ENCODE results near the gene PTPRU.

Gene PTPRU

DNA sequence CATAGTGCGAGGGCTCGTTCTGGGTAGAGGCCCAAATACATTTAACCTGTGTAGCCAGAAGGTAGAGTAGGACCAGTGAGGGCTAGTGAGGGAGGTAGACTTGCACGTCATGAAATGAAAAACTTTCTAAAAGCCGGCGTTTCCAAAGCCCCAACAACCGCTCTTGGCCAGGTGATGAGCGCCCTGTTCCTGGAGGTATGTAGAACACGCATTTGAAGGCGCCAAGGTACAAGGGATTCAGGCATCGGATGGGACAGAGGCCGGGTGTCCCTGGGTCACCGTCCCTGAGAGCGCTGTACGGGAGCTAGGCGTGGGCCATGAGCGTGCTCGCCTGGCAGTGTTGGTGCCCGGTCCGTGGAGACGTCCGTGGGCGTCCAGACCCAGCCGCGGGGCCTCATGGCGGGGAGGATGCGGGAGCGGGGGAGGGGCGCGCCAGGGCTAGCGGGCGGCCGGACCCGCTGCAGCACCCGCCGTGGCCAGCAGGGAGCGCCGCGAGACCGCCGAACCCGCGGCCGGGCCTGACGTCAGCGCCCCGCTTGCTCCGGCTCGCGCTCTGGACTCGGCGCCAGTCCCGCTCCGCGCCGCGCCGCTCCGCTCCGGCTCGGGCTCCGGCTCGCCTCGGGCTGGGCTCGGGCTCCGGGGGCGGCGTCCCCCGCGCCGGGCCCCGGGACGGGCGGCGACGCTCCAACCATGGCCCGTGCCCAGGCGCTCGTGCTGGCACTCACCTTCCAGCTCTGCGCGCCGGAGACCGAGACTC lies at the start of gene PTPRU:
Gene PTPRU, plus strand, starts transcription at position 568 of the 757 bp plus-strand sequence. Its CDS starts 123 bp downstream, at position 691.
- Histone ChIP-seq H4K20me1 (ENCODE audit: insufficient read depth, low read length, poor library complexity, severe bottlenecking) (no peaks in the 10 kb centered on the region), H3K4me1 (ENCODE audit: insufficient read depth, low read length, poor library complexity, severe bottlenecking) (no peaks in the 10 kb centered on the region), H3K9ac (ENCODE audit: low read depth, low read length, poor library complexity, severe bottlenecking) (no peak within 1 kb of the TSS), H3K9me3 (ENCODE audit: insufficient read depth, low read depth, low read length) (no peaks in the 10 kb centered on the region), H3K4me3 (ENCODE audit: low read length, poor library complexity, severe bottlenecking) (no peak within 1 kb of the TSS), H2AFZ (ENCODE audit: low read length) (peak within 1 kb of the TSS; percentile 25), H3F3A (ENCODE audit: low read depth) (no peaks in the 10 kb centered on the region), H3K9me2 (replicated peaks; ENCODE audit: low read depth, low read length) (no peaks in the 10 kb centered on the region), H3K36me3 (ENCODE audit: insufficient read depth, low read length) (no peaks in the 10 kb centered on the region), H3K27me3 (ENCODE audit: insufficient read depth, low read length, poor library complexity, severe bottlenecking) (no peaks in the 10 kb centered on the region), H3K79me2 (ENCODE audit: insufficient read depth, low read length) (no peaks in the 10 kb centered on the region), H3K4me2 (ENCODE audit: low read depth, low read length, poor library complexity, severe bottlenecking) (no peak within 1 kb of the TSS)
- TF ChIP-seq, protein P1, sequence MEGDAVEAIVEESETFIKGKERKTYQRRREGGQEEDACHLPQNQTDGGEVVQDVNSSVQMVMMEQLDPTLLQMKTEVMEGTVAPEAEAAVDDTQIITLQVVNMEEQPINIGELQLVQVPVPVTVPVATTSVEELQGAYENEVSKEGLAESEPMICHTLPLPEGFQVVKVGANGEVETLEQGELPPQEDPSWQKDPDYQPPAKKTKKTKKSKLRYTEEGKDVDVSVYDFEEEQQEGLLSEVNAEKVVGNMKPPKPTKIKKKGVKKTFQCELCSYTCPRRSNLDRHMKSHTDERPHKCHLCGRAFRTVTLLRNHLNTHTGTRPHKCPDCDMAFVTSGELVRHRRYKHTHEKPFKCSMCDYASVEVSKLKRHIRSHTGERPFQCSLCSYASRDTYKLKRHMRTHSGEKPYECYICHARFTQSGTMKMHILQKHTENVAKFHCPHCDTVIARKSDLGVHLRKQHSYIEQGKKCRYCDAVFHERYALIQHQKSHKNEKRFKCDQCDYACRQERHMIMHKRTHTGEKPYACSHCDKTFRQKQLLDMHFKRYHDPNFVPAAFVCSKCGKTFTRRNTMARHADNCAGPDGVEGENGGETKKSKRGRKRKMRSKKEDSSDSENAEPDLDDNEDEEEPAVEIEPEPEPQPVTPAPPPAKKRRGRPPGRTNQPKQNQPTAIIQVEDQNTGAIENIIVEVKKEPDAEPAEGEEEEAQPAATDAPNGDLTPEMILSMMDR (conservative IDR thresholded peaks at IDR 0.05; ENCODE audit: low read length) = peak; percentile 53
- TF ChIP-seq EZH2phosphoT487 (IDR thresholded peaks at IDR 0.05; ENCODE audit: borderline replicate concordance) = no peak

DNA sequence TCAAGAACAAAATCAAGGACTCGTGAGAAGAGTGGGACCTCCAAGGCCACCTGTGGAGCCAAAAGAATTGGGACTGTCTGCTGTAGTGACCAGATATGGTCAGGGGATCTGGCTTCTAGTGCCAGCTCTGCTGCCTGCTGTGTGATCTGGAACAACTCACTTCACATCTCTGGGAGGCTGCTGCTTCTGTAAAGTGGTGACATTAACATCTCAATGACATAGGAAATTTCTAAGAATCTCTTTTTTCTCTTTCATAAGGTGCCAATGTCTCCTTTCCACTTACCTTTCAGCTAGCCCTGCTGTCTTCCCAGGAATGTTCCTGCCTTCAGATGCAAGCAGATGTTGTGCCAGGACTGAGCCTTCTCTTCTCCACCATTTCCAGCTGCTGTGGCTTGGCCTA lies 49.6 kb upstream of the PTPRU start:
- Histone ChIP-seq H3K4me3 (ENCODE audit: low read length, poor library complexity, severe bottlenecking) (no peak overlapping the region), H2AFZ (ENCODE audit: low read length) (no peak overlapping the region), H3K9me2 (replicated peaks; ENCODE audit: low read depth, low read length) (no peaks in the 10 kb centered on the region), H3K36me3 (ENCODE audit: insufficient read depth, low read length) (no peaks in the 10 kb centered on the region), H4K20me1 (ENCODE audit: insufficient read depth, low read length, poor library complexity, severe bottlenecking) (no peaks in the 10 kb centered on the region), H3K79me2 (ENCODE audit: insufficient read depth, low read length) (no peaks in the 10 kb centered on the region), H3F3A (ENCODE audit: low read depth) (no peaks in the 10 kb centered on the region), H3K4me2 (ENCODE audit: low read depth, low read length, poor library complexity, severe bottlenecking) (no peak overlapping the region), H3K9me3 (ENCODE audit: insufficient read depth, low read depth, low read length) (no peaks in the 10 kb centered on the region), H3K4me1 (ENCODE audit: insufficient read depth, low read length, poor library complexity, severe bottlenecking) (peaks cover 3% of the 10 kb centered on the region), H3K27me3 (ENCODE audit: insufficient read depth, low read length, poor library complexity, severe bottlenecking) (no peaks in the 10 kb centered on the region), H3K9ac (ENCODE audit: low read depth, low read length, poor library complexity, severe bottlenecking) (no peak overlapping the region)
- TF ChIP-seq, protein P1 (conservative IDR thresholded peaks at IDR 0.05; ENCODE audit: low read length) = no peak
- no peak for TF ChIP-seq EZH2phosphoT487 (IDR thresholded peaks at IDR 0.05; ENCODE audit: borderline replicate concordance)

DNA sequence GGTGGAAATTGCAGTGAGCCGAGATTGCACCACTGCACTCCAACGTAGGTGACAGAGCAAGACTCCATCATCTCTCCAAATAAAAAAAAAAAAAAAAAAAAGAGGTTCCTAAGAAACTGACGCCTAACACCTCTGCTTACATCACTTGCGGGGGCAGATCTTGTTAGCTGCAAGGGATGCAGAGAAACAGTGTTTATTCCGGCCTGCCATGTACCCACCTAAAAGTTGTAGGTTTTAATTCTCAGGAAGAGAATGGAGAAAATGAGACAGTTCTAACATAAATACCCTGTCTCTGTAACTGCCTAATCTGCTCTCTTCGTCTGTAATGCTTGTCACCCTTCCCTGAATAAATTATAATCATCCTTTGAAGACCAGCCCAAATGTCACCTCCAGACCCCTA lies 45.6 kb upstream of the PTPRU start:
- TF ChIP-seq, protein P1 (conservative IDR thresholded peaks at IDR 0.05; ENCODE audit: low read length) = no peak
- TF ChIP-seq EZH2phosphoT487 (IDR thresholded peaks at IDR 0.05; ENCODE audit: borderline replicate concordance) = no peak
- no peaks in the 10 kb centered on the region for H3K9me2 ChIP-seq (replicated peaks; ENCODE audit: low read depth, low read length)
- no peak overlapping the region for H3K4me3 ChIP-seq (ENCODE audit: low read length, poor library complexity, severe bottlenecking)
- no peak overlapping the region for H3K9ac ChIP-seq (ENCODE audit: low read depth, low read length, poor library complexity, severe bottlenecking)
- no peak overlapping the region for H3K4me2 ChIP-seq (ENCODE audit: low read depth, low read length, poor library complexity, severe bottlenecking)
- H3K4me1 ChIP-seq (ENCODE audit: insufficient read depth, low read length, poor library complexity, severe bottlenecking) = no peaks in the 10 kb centered on the region
- no peaks in the 10 kb centered on the region for H3K9me3 ChIP-seq (ENCODE audit: insufficient read depth, low read depth, low read length)
- H3F3A ChIP-seq (ENCODE audit: low read depth) = no peaks in the 10 kb centered on the region
- H4K20me1 ChIP-seq (ENCODE audit: insufficient read depth, low read length, poor library complexity, severe bottlenecking) = no peaks in the 10 kb centered on the region
- no peak overlapping the region for H2AFZ ChIP-seq (ENCODE audit: low read length)
- H3K27me3 ChIP-seq (ENCODE audit: insufficient read depth, low read length, poor library complexity, severe bottlenecking) = no peaks in the 10 kb centered on the region
- no peaks in the 10 kb centered on the region for H3K79me2 ChIP-seq (ENCODE audit: insufficient read depth, low read length)
- H3K36me3 ChIP-seq (ENCODE audit: insufficient read depth, low read length) = no peaks in the 10 kb centered on the region

Measured in Loucy (cell line).